ENCODE measurements around the gene PPP1R10.

Gene PPP1R10

DNA sequence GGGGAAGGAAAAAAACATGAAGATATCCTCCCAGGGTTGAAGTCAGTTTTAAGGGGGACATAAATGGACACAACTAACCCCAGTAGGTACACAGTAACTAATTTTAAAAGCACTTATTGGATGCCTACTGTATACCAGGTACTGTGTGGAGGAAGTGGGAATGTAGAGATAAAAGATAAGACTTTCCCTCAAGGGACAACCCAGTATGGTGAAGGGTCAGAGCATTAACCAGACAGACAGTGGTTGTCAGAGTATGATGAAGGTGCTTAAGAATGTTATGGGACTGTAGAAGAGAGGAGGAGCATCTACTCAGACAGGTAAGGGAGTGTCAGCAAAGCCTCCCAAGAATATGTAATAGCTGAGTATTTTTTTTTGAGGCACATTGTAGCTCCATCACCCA lies 44.9 kb downstream of the PPP1R10 start:
- DNase-seq (ENCODE audit: low read depth in 1 of 2, low spot score in 1 of 2) = no peak
- in situ Hi-C loops (cut with HindIII; ENCODE audit: low pct_unique_long_range_greater_than_20kb, low sequenced_read_pairs) = no loop called here
- TF ChIP-seq JUND (IDR thresholded peaks at IDR 0.05; ENCODE audit: low read depth) = no peak

DNA sequence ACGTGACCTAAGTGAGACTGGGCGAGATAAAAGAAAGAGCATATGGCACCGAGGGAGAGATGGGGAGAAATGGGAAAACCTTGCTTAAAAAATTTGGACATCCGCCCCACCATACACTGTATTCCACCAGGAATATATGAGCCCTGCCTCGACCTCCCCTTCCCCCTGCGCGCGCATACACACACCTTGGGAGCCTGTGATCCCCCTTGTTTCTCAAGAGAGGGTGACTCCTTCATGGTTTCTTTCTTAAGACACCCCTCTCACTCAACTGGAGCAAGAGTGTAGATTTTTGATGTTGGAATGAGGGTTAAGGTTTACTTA lies 45.3 kb downstream of the PPP1R10 start:
- no peak for TF ChIP-seq JUND (IDR thresholded peaks at IDR 0.05; ENCODE audit: low read depth)
- no peak for DNase-seq (ENCODE audit: low read depth in 1 of 2, low spot score in 1 of 2)
- in situ Hi-C loops (cut with HindIII; ENCODE audit: low pct_unique_long_range_greater_than_20kb, low sequenced_read_pairs) = no loop called here

DNA sequence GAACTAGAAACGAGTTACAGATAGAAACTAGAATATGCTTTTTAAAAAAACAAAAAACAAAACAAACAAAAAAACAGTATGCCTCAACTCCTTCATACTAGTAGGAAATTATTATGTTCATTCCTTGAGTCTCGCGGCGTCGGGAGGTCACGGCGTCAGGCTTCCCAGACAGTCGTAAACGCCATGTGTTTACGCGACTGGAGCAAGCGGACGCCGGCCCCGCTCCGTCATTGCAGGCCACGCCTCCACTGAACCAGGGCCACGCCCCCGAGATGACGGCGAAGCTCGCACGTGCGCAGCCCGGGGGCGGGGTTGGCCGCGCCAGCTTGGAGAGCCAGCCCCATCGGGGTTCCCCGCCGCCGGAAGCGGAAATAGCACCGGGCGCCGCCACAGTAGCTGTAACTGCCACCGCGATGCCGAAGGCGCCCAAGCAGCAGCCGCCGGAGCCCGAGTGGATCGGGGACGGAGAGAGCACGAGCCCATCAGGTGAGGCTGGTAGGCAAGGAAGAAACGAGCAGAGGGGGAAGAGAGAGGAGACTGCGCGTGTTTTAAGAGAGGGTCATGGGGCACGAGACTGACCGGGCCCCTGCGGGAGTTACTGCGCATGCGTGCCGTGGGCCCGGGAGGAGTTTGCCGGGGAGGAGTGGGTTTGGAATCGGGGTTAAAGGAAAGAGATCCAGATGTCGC lies 45.8 kb downstream of the PPP1R10 start, which contains the start of gene ABCF1:
Gene ABCF1 (plus strand): TSS at position 368 of the 687 bp plus-strand sequence. CDS start 46 bp downstream, at position 414.
- peak; percentile 86 to 98 for DNase-seq (ENCODE audit: low read depth in 1 of 2, low spot score in 1 of 2)
- no peak for TF ChIP-seq JUND (IDR thresholded peaks at IDR 0.05; ENCODE audit: low read depth)
- in situ Hi-C loops (cut with HindIII; ENCODE audit: low pct_unique_long_range_greater_than_20kb, low sequenced_read_pairs) = no loop called here

DNA sequence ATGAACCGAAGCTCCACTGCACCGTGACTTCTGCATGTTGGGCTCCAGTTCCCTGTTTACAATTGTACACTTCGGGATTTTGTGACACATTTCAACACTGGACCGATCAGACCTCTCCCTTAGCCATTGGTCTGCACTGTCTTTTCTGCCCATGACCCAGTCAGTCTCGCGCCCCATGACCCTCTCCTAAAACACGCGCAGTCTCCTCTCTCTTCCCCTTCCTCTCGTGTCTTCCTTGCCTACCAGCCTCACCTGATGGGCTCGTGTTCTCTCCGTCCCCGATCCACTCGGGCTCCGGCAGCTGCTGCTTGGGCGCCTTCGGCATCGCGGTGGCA lies 46.3 kb downstream of the PPP1R10 start:
- TF ChIP-seq JUND (IDR thresholded peaks at IDR 0.05; ENCODE audit: low read depth) = no peak
- in situ Hi-C loops (cut with HindIII; ENCODE audit: low pct_unique_long_range_greater_than_20kb, low sequenced_read_pairs) = no loop called here
- DNase-seq (ENCODE audit: low read depth in 1 of 2, low spot score in 1 of 2) = peak in 1 of 2 experiments; percentile 13

DNA sequence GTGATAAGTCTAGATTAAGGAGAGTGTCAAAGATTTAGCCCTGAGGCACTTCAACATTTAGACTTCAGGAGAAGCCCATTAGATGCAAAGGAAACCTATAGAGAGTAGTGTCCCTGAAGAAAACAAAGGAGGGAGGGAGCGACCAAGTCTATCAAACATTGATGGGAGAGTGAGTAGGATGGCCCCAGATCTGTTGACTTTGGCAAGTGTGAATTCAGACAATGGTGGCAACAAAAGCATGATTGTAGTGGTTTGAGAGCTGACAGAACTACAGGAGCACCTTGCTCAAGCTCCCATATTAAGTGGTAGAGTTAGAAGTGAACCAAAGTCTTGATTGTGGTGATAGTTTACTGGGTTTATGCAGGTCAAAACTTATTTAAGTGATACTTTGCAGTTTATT lies 46.8 kb downstream of the PPP1R10 start:
- DNase-seq (ENCODE audit: low read depth in 1 of 2, low spot score in 1 of 2) = no peak
- in situ Hi-C loops (cut with HindIII; ENCODE audit: low pct_unique_long_range_greater_than_20kb, low sequenced_read_pairs) = no loop called here
- TF ChIP-seq JUND (IDR thresholded peaks at IDR 0.05; ENCODE audit: low read depth) = no peak

DNA sequence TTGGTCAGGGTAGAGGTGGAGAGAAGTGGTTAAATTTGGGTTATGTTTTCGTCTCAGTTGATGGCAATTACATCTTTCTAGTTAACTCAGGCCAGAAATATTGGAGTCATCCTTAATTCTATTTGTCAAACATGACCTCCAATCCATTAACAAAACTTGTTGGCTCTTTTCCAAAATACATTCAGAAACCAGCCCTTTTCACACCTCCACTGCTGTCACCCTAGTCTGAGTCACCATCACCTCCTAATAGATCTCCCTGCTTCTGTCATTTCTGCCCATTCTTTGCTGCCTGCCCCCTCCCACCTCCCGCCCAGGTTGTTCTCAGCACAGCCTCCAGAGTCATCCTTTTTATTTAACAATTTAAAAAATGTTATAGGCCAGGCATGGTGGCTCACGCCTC lies 48.8 kb downstream of the PPP1R10 start:
- DNase-seq (ENCODE audit: low read depth in 1 of 2, low spot score in 1 of 2) = no peak
- in situ Hi-C loops (cut with HindIII; ENCODE audit: low pct_unique_long_range_greater_than_20kb, low sequenced_read_pairs) = no loop called here
- TF ChIP-seq JUND (IDR thresholded peaks at IDR 0.05; ENCODE audit: low read depth) = no peak

DNA sequence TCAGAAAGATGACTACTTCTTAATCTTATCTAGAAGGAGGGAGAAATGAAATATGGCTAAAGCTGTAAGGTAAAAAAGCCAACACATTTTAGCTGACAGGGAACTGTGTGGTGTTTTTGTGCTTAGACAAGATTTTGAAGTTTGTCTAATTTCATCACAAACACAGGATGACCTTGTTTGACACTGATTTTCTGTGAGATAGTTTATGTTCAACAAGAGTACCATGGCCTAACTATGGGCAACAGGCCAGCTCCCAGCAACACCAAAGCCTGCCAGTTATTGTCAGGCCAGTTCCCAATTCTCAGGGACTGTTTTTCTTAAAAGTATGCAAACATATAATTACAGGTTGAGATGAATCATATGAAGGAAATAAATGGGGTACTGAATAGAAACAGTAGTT lies 51.3 kb downstream of the PPP1R10 start:
- DNase-seq (ENCODE audit: low read depth in 1 of 2, low spot score in 1 of 2) = no peak
- TF ChIP-seq JUND (IDR thresholded peaks at IDR 0.05; ENCODE audit: low read depth) = no peak
- in situ Hi-C loops (cut with HindIII; ENCODE audit: low pct_unique_long_range_greater_than_20kb, low sequenced_read_pairs) = no loop called here

DNA sequence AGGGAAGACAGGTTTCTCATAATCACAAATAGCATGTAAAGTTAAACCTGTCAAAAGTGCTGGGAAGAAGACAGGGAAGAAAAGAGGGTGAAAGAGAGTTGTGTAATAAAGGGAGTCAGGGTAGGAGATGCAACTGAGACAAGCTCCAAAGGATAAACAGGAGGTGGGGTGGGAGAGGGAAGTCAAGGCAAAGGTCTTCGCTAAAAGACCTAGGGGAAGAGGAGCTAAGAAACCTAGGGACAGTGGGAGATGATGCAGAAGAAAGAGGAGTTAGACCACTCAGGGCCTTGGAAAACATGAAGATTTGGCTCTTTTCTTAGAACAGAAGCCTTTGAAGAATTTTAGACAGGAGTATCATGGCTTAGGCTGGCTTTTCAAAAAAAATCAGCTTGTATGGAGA lies 52.9 kb downstream of the PPP1R10 start:
- in situ Hi-C loops (cut with HindIII; ENCODE audit: low pct_unique_long_range_greater_than_20kb, low sequenced_read_pairs) = no loop called here
- no peak for TF ChIP-seq JUND (IDR thresholded peaks at IDR 0.05; ENCODE audit: low read depth)
- no peak for DNase-seq (ENCODE audit: low read depth in 1 of 2, low spot score in 1 of 2)

DNA sequence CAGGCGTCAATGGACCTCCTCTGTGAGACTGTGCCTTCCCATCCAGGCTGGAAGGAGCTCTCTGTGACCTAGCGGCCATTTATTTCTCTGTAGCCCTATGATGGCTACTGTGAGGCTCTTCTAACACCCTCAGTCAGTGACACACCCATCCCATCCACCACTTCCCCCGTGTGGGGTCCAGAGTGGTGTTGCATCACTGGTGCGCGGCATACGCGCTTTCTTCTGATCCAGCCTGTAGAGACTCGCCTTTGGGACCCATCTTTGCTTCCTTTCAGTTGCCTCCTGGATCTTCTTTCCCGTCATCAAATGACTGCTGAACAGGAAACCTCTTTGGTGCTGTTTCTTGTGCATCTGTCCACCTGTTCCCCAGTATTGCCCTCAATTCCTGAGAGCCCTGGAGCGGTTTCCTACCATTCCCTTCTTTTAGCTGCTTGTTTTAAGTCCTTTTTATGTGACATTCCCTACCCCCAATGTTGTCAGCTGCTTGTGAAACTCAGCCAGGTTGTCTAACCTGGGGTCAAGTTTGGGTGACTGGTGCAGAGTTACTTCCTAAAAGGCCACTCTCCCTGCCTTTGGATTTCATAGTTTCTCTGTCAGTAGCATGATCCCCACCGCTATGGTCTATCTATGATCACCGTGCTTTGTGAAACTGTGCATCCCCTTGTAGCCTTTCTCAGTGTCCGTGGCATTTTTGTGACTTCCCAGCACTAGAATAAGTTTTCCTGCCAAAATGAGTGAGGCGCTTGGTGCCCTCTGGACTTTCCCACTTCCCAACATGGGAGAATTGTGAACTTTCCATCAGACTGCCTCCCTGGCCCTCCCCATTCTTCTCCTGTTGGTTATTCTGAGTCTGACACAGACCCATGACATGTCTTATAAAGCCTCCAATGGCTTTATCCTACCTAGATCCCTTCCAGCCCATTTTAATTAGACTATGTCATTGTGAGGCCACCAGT lies 54.3 kb downstream of the PPP1R10 start:
- in situ Hi-C loops (cut with HindIII; ENCODE audit: low pct_unique_long_range_greater_than_20kb, low sequenced_read_pairs) = no loop called here
- TF ChIP-seq JUND (IDR thresholded peaks at IDR 0.05; ENCODE audit: low read depth) = no peak
- DNase-seq (ENCODE audit: low read depth in 1 of 2, low spot score in 1 of 2) = no peak

DNA sequence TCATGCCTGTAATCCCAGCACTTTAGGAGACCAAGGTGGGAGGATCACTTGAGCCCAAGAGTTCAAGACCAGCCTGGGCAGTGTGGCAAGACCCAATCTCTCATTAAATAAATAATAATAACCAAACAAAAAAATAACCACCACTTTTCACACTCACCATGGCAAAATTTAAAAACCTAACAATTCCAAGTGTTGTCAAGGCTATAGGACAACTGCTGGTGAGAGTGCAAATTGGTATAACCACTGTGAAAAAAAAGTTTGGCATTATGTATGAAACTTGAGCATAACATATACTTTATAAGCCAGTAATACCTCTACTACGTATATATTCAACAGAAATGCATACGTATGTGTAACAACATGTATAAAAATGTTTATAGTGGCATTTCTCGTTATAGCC lies 56.1 kb downstream of the PPP1R10 start:
- in situ Hi-C loops (cut with HindIII; ENCODE audit: low pct_unique_long_range_greater_than_20kb, low sequenced_read_pairs) = no loop called here
- no peak for DNase-seq (ENCODE audit: low read depth in 1 of 2, low spot score in 1 of 2)
- TF ChIP-seq JUND (IDR thresholded peaks at IDR 0.05; ENCODE audit: low read depth) = no peak

DNA sequence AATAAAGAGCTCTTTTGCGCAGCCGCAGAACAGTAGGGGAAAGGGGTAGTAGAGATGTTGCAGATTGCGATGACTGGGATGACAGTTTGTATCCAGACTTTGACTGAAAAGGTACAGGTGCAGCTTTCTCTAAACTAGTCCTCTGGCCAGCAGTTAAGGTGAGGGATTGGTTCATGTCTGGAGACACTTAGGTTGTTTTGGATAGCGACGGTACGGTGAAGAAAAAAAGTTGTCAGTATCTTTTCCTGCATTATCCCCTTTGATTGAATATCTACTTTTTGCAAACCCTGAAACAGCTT lies 59.4 kb downstream of the PPP1R10 start:
- no peak for DNase-seq (ENCODE audit: low read depth in 1 of 2, low spot score in 1 of 2)
- TF ChIP-seq JUND (IDR thresholded peaks at IDR 0.05; ENCODE audit: low read depth) = no peak
- in situ Hi-C loops (cut with HindIII; ENCODE audit: low pct_unique_long_range_greater_than_20kb, low sequenced_read_pairs) = no loop called here

DNA sequence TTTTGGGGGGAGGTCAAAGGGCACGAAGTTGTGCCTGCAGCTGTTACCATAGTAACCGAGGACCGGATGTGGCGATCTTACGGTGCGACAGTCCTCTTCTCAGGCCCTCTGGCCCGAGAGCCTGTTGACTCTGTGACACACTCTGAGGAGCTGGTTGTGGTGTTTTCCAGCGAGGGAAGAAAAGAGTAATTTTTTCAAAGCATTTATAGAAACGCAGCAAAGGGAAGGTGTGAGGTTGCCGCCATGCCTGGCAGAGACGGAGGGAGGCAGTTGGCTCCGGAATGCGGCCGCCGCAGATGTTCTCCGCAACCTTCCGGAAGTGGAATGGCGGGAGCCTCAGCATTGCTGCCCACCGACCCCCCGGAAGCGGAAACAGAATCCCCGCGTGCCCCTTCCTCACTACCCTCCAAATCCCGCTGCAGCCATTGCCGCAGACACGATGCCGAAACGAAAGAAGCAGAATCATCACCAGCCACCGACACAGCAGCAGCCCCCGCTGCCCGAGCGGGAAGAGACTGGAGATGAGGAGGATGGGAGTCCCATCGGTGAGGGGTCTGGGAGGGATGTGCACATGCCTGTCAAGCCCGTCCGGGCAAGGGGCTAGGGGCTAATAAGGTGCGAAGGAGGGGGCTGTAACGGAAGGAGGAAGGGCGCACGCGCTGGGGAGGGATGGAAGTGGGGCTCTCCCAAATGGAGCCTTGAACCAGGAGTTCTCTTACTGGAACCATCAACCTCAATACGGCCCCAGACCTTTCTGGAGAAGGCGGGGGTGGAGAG lies 59.9 kb downstream of the PPP1R10 start, which contains the start of gene PRR3:
Gene PRR3 (plus strand): TSS at position 390 of the 777 bp plus-strand sequence. CDS start 50 bp downstream, at position 440.
- in situ Hi-C loops (cut with HindIII; ENCODE audit: low pct_unique_long_range_greater_than_20kb, low sequenced_read_pairs) = no loop called here
- DNase-seq (ENCODE audit: low read depth in 1 of 2, low spot score in 1 of 2) = peak; percentile 62 to 95
- no peak for TF ChIP-seq JUND (IDR thresholded peaks at IDR 0.05; ENCODE audit: low read depth)
